Anterior cingulate cortex (tissue), 58 donors: Measurements from ENCODE around the gene GABARAPL1.

ENCODE experiments used
- DNase-seq, 58 donors: peaks; one replicate each; lab custom pipeline; 2025; lab: John Stamatoyannopoulos, UW

Gene GABARAPL1

GRCh38 chr12:10226731-10227130 is 14.1 kb downstream of the GABARAPL1 start:
- no peak for DNase-seq

GRCh38 chr12:10227648-10228047 is 15.0 kb downstream of the GABARAPL1 start:
- no peak for DNase-seq

- no peak for DNase-seq
Observed at GRCh38 chr12:10234562-10234961, 21.9 kb downstream of the GABARAPL1 start.

- DNase-seq, result peak in 15 of 58 donors; percentile 6 to 43 (median 14)
Observed at GRCh38 chr12:10235761-10236631, 23.3 kb downstream of the GABARAPL1 start.

- DNase-seq, result no peak
Observed at GRCh38 chr12:10236720-10237119, 24.0 kb downstream of the GABARAPL1 start.

- no peak for DNase-seq
Observed at GRCh38 chr12:10238526-10238925, 25.8 kb downstream of the GABARAPL1 start.

GRCh38 chr12:10241290-10241689 is 28.6 kb downstream of the GABARAPL1 start:
- DNase-seq, result no peak

GRCh38 chr12:10241727-10242126 is 29.1 kb downstream of the GABARAPL1 start:
- no peak for DNase-seq

GRCh38 chr12:10242539-10242938 is 29.9 kb downstream of the GABARAPL1 start:
- no peak for DNase-seq

GRCh38 chr12:10243818-10244520 is 31.3 kb downstream of the GABARAPL1 start:
- DNase-seq, result no peak

- no peak for DNase-seq
Observed at GRCh38 chr12:10247436-10248058, 34.9 kb downstream of the GABARAPL1 start.

- no peak for DNase-seq
Observed at GRCh38 chr12:10249690-10250455, 37.2 kb downstream of the GABARAPL1 start.

- no peak for DNase-seq
Observed at GRCh38 chr12:10251669-10252068, 39.0 kb downstream of the GABARAPL1 start.

- no peak for DNase-seq
Observed at GRCh38 chr12:10252201-10252600, 39.5 kb downstream of the GABARAPL1 start.

- DNase-seq, result no peak
Observed at GRCh38 chr12:10256064-10256463, 43.4 kb downstream of the GABARAPL1 start.

GRCh38 chr12:10260927-10261326 is 48.2 kb downstream of the GABARAPL1 start:
- DNase-seq, result no peak

GRCh38 chr12:10268037-10268436 is 55.4 kb downstream of the GABARAPL1 start:
- DNase-seq, result no peak

GRCh38 chr12:10272467-10272866 is 59.8 kb downstream of the GABARAPL1 start:
- no peak for DNase-seq
